Endothelial cell of umbilical vein (primary cell): ENCODE results near the gene GNMT. TPM values are rescaled to one million over a fixed set of nuclear protein-coding genes. Genes with fewer than 3 reads are reported as not detected.
"Not testable (repeated sequence)": the region's sequence is repeated elsewhere in the genome, so short reads cannot be mapped to it uniquely, and the experiment has no call there.

ENCODE experiments used
- BruUV-seq: library from RNA; stranded (reverse); fragments of 400-500 nt; replicated peaks from 2 replicates; lab custom pipeline; 2021; lab: Mats Ljungman, UMichigan
- CTCF ChIA-PET: fragments of 300-600, 350-600 bp; sonication (Branson Sonifier 250); formaldehyde crosslinking; loops from one replicate; lab custom pipeline; 2021; ENCODE audit warnings: antibody characterized with exemption, inconsistent platforms; lab: Charles Lee
- POLR2A ChIA-PET: fragments of 300-600, 350-600 bp; sonication (Branson Sonifier 250); formaldehyde crosslinking; loops from one replicate; lab custom pipeline; 2021; ENCODE audit warnings: antibody characterized with exemption, inconsistent platforms; lab: Charles Lee
- DNase-seq: peaks from one replicate; pipeline ENCODE4 v3.0.0-alpha.2; 2011; ENCODE audit warnings: low read depth, low spot score
- FAIRE-seq: peaks from 2 replicates; lab custom pipeline; 2011; peaks lifted over from hg19 to GRCh38; lab: Jason Lieb, UNC
- H2AFZ ChIP-seq: 2 replicates; pipeline ENCODE4 v1.6.0; 2012; ENCODE audit warnings: low read depth, low read length, control low read depth, inconsistent platforms
- H3K27ac ChIP-seq: 2 replicates; pipeline ENCODE4 v1.5.1; 2011; ENCODE audit warnings: low read depth, mild to moderate bottlenecking, control low read depth, low read length, moderate library complexity; ENCODE audit not compliant: insufficient read depth
- H3K27me3 ChIP-seq, 2 experiments: 2 replicates each; pipeline versions ENCODE4 v1.6.0 to v1.6.1; 2011; ENCODE audit warnings: low read length in 2 of 2, mixed read lengths in 1 of 2; ENCODE audit not compliant: control insufficient read depth in 2 of 2, insufficient read depth in 2 of 2
- H3K36me3 ChIP-seq, 2 experiments: 2 replicates in 1 of 2; 3 replicates in 1 of 2; pipeline ENCODE4 v1.5.1; 2011; ENCODE audit warnings: low read length in 2 of 2, mild to moderate bottlenecking in 1 of 2, moderate library complexity in 1 of 2; ENCODE audit not compliant: control insufficient read depth in 2 of 2, insufficient read depth in 2 of 2; ENCODE audit errors: extremely low read depth in 1 of 2
- H3K4me1 ChIP-seq: 3 replicates; pipeline ENCODE4 v1.5.1; 2011; ENCODE audit warnings: mild to moderate bottlenecking, low read length; ENCODE audit not compliant: control insufficient read depth, insufficient read depth; ENCODE audit errors: extremely low read depth
- H3K4me2 ChIP-seq: 2 replicates; pipeline ENCODE4 v1.6.1; 2011; ENCODE audit warnings: low read length, control low read depth, mixed read lengths; ENCODE audit not compliant: insufficient read depth
- H3K4me3 ChIP-seq, 3 experiments: fragments of 200-600 bp in 1 of 3; sonication (generic), shearing (Covaris generic) in 1 of 3; replicated peaks in 1 of 3; 2 replicates each; pipeline ENCODE4 v1.5.1; 2011 to 2016; ENCODE audit warnings: control low read depth in 3 of 3, low read length in 3 of 3, mild to moderate bottlenecking in 2 of 3, inconsistent platforms in 1 of 3, low read depth in 1 of 3, moderate library complexity in 1 of 3; ENCODE audit not compliant: insufficient read depth in 1 of 3
- H3K79me2 ChIP-seq: 2 replicates; pipeline ENCODE4 v1.6.0; 2012; ENCODE audit warnings: low read length, inconsistent platforms; ENCODE audit not compliant: control insufficient read depth, insufficient read depth
- H3K9ac ChIP-seq: replicated peaks from 2 replicates; pipeline ENCODE3; 2011; ENCODE audit warnings: low read length, control low read depth; ENCODE audit not compliant: insufficient read depth; ENCODE audit errors: extremely low read depth
- H3K9me1 ChIP-seq: replicated peaks from 3 replicates; pipeline ENCODE4 v1.6.0; 2011; ENCODE audit warnings: mild to moderate bottlenecking, low read length; ENCODE audit not compliant: control insufficient read depth, insufficient read depth; ENCODE audit errors: extremely low read depth
- H3K9me3 ChIP-seq: replicated peaks from 2 replicates; pipeline ENCODE4 v1.5.1; 2012; ENCODE audit warnings: low read length, inconsistent platforms; ENCODE audit not compliant: control insufficient read depth, insufficient read depth
- H4K20me1 ChIP-seq: replicated peaks from 2 replicates; pipeline ENCODE3; 2011; ENCODE audit warnings: mild to moderate bottlenecking, low read length; ENCODE audit not compliant: control insufficient read depth, insufficient read depth; ENCODE audit errors: extremely low read depth
- CTCF ChIP-seq, 2 donors: IDR thresholded peaks; 1 replicate in 1 of 2; 2 replicates in 1 of 2; pipeline ENCODE4 v1.5.1; 2011; ENCODE audit warnings: low read length in 2 of 2, mild to moderate bottlenecking in 2 of 2, moderate library complexity in 2 of 2, control low read depth in 1 of 2, inconsistent platforms in 1 of 2, low read depth in 1 of 2; ENCODE audit not compliant: insufficient read depth in 1 of 2; ENCODE audit errors: extremely low read depth in 1 of 2
- GATA2 ChIP-seq: IDR thresholded peaks from 2 replicates; pipeline ENCODE4 v1.7.0; 2011; ENCODE audit warnings: low read depth, mild to moderate bottlenecking, moderate library complexity, mixed read lengths, low read length; ENCODE audit not compliant: insufficient read length, insufficient read depth
- JUN ChIP-seq: IDR thresholded peaks from 2 replicates; pipeline ENCODE4 v1.6.1; 2011; ENCODE audit warnings: borderline replicate concordance, low read depth; ENCODE audit not compliant: insufficient read length, insufficient read depth
- dilution Hi-C: fragments of 300-500 bp; cut with MboI; formaldehyde crosslinking; loops from one replicate; pipeline ENCODE4 v1.15.0; 2019; ENCODE audit warnings: low sequenced_read_pairs; ENCODE audit not compliant: extremely low pct_ligation_motif_present
- intact Hi-C: fragments of 100-400 bp; cut with micrococcal nuclease; formaldehyde crosslinking; loops from one replicate; pipeline ENCODE4 v1.10.0; 2022
- polyA plus RNA-seq, 4 experiments: library from polyadenylated mRNA; depleted of rRNA in 3 of 4; stranded (reverse) in 3 of 4; unstranded in 1 of 4; fragments of >200 nt; gene quantifications; 2 replicates each; pipeline versions ENCODE4 v1.2.1 to v1.2.3, GENCODE V29; 2011 to 2012; ENCODE audit warnings: missing spikeins in 1 of 4
- total RNA-seq: library from RNA; stranded (reverse); gene quantifications from 2 replicates; pipeline ENCODE4 v1.2.3, GENCODE V29; 2021

Gene GNMT
- total and polyA plus RNA-seq, 2 donors (not counting 3 experiments of a cell fraction or from before 2014, with no cell fraction given): 0.41 to 1.2 TPM

DNA sequence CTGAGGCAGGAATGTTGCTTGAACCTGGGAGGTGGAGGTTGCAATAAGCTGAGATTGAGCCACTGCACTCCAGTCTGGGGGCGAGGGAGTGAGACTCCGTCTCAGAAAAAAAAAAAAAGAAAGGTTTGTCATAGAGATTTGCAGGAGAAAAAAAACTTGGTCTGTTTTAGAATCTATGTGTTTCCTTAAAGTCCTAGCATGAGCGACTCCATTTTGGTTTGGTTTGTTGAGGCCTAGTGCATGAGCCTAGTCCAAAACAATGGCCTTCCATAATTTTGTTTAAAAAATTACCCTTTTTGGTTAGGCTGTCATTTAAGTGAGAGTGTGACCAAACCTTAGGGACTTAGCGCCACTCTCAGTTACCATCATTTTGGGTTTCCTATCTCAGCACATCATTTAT is 8.2 kb upstream of the GNMT start:
- FAIRE-seq (no peak), DNase-seq (no peak)
- Histone ChIP-seq H3K4me1 (no peaks in the 10 kb centered on the region), H3K9me1 (no peaks in the 10 kb centered on the region), H3K27me3 (no peaks in the 10 kb centered on the region), H3K4me2 (no peak overlapping the region), H3K9ac (no peak overlapping the region), H3K36me3 (no peaks in the 10 kb centered on the region), H3K9me3 (no peaks in the 10 kb centered on the region), H3K27ac (no peak overlapping the region), H2AFZ (no peak overlapping the region), H4K20me1 (no peaks in the 10 kb centered on the region), H3K79me2 (no peaks in the 10 kb centered on the region), H3K4me3 (no peak overlapping the region)
- TF ChIP-seq JUN: no peak
- no peak for TF ChIP-seq GATA2
- no peak for TF ChIP-seq CTCF (IDR thresholded peaks at IDR 0.05; ENCODE audit: extremely low read depth in 1 of 2, insufficient read depth in 1 of 2, low read depth in 1 of 2, low read length in 2 of 2)
- dilution Hi-C loops: no loop called here
- intact Hi-C loops: no loop called here
- POLR2A ChIA-PET: interaction anchor here (0.6 kb wide), 1 partner anchor 10 kb away, joined by 3 read pairs; no protein-coding TSS in a partner anchor
- CTCF ChIA-PET: no interaction called here
- BruUV-seq: no TSS peak

GRCh38 chr6:42954405-42954804 is 6.1 kb upstream of the GNMT start:
- H3K27ac ChIP-seq, POLR2A ChIA-PET, H3K9me1 ChIP-seq, FAIRE-seq, CTCF ChIA-PET, H3K4me3 ChIP-seq, intact Hi-C loops, H3K79me2 ChIP-seq, H4K20me1 ChIP-seq, H3K9me3 ChIP-seq, H2AFZ ChIP-seq, BruUV-seq, H3K4me2 ChIP-seq, dilution Hi-C loops, H3K36me3 ChIP-seq, H3K4me1 ChIP-seq, DNase-seq, H3K27me3 ChIP-seq, H3K9ac ChIP-seq: not testable (repeated sequence)
